ENCODE results near the gene KLHL14. TPM values are rescaled to one million over a fixed set of nuclear protein-coding genes. Genes with fewer than 3 reads are reported as not detected.

Gene KLHL14
- total RNA-seq, 2 experiments from 2014 or later, result not detected

DNA sequence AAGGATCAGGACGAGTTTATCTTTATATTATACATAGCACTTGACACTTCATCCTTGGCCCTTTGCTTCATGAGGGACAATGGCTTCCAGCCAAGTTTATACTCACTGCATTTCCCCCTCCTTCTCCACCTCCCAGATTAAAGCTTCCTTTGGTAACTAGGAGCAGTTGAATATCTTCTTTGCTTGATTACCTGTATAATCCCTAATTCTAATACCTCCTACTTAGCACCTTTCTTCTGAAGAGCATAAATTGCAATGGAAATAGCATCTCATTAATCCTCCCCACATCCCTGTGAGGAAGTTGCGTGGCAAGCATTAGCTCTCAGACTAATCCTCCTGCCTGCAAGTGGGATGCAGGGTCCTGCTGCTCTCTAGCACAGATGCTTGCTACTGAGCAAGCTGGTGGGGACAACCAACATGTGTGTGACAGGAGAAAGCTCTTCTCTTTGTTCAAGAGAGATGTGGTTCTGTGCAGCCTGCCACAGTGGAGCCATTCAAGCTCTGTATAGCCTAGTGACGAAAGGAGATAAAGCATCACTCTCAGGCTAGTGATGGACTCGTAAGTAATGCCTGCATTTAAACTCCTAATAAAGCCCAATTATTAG, 19.1 kb downstream of the KLHL14 start:
- Mint-ChIP-seq H3K36me3 (ENCODE audit: low read depth) (no peaks in the 10 kb centered on the region), H3K27me3 (peaks cover 1% of the 10 kb centered on the region), H3K4me1 (ENCODE audit: low read depth) (no peaks in the 10 kb centered on the region), H3K4me3 (no peak overlapping the region), H3K9me3 (no peaks in the 10 kb centered on the region), H3K27ac (no peak overlapping the region)
- ATAC-seq, result no peak
- intact Hi-C loops (cut with micrococcal nuclease), result no loop called here
- ChIA-PET POLR2A (interaction anchor here (0.6 kb wide), 1 partner anchor 18 kb away, joined by 4 read pairs; no protein-coding TSS in a partner anchor), CTCF (no interaction called here)
- DNase-seq, result no peak
- TF ChIP-seq, protein P1, sequence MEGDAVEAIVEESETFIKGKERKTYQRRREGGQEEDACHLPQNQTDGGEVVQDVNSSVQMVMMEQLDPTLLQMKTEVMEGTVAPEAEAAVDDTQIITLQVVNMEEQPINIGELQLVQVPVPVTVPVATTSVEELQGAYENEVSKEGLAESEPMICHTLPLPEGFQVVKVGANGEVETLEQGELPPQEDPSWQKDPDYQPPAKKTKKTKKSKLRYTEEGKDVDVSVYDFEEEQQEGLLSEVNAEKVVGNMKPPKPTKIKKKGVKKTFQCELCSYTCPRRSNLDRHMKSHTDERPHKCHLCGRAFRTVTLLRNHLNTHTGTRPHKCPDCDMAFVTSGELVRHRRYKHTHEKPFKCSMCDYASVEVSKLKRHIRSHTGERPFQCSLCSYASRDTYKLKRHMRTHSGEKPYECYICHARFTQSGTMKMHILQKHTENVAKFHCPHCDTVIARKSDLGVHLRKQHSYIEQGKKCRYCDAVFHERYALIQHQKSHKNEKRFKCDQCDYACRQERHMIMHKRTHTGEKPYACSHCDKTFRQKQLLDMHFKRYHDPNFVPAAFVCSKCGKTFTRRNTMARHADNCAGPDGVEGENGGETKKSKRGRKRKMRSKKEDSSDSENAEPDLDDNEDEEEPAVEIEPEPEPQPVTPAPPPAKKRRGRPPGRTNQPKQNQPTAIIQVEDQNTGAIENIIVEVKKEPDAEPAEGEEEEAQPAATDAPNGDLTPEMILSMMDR (IDR thresholded peaks at IDR 0.05), result no peak

DNA sequence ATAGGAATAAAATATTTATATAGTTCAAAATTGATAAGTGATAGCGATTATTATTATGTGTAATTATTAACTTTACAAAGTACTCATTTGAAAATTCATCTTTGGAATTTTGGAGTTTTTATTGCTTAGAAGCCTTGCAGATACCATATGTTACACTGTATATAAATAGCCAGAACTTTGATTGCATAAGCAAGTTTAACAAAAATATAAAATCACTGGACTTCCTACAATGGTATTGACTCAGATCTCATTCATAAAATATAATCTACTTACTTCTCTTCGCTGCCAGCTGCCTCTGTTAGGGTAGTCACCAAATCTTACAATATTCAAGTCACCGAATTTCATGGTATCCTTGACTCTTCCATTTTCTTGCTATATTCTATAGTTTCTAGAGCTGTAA, 22.5 kb downstream of the KLHL14 start:
- no peak for DNase-seq
- intact Hi-C loops (cut with micrococcal nuclease), result no loop called here
- Mint-ChIP-seq H3K27ac (no peak overlapping the region), H3K4me1 (ENCODE audit: low read depth) (no peaks in the 10 kb centered on the region), H3K4me3 (no peak overlapping the region), H3K36me3 (ENCODE audit: low read depth) (no peaks in the 10 kb centered on the region), H3K9me3 (no peaks in the 10 kb centered on the region), H3K27me3 (no peaks in the 10 kb centered on the region)
- no peak for ATAC-seq
- CTCF ChIA-PET, result no interaction called here
- POLR2A ChIA-PET, result no interaction called here
- TF ChIP-seq, protein P1 (IDR thresholded peaks at IDR 0.05), result no peak

DNA sequence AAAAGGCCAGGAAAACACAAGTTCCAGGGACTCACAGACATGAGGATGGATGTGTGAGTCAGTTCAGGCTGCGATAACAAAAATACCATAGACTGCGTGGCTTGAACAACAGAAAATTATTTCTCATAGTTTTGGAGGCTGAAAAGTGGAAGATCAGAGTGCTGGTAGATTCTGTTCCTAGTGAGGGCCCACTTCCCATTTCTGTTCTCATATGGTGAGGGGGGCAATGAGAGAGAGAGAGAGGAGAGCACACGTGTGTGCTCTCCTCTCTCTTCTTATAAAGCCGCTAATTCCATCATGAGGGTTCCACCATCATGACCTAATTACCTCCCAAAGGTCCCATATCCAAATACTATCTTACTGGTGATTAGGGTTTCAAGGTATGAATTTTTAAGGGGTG, 23.0 kb downstream of the KLHL14 start:
- H3K9me3 Mint-ChIP-seq, result no peaks in the 10 kb centered on the region
- no peak overlapping the region for H3K27ac Mint-ChIP-seq
- no peak for DNase-seq

DNA sequence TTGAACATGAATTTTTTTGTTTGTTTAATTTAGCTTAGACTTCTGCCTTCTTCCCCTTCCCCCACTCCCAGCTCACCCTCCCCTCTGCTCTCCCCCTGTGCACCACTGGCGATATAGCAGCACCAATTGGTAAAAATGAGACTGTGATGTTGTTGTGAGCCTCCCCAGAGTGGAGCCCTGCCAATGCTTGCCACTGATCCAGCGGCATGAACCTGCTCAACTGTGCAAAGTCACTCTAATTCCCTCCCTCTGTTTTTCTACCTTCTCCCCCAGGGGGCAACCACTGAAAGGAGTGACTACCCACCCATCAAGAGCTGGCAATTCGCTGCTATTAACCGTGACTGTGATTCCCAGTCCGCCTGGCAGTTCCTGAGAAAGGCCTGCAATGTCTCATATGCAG, 30.2 kb downstream of the KLHL14 start:
- ChIA-PET CTCF (no interaction called here), POLR2A (no interaction called here)
- intact Hi-C loops (cut with micrococcal nuclease), result no loop called here
- Mint-ChIP-seq H3K36me3 (ENCODE audit: low read depth) (no peaks in the 10 kb centered on the region), H3K9me3 (no peaks in the 10 kb centered on the region), H3K27me3 (no peaks in the 10 kb centered on the region), H3K4me1 (ENCODE audit: low read depth) (no peaks in the 10 kb centered on the region), H3K27ac (no peak overlapping the region), H3K4me3 (no peak overlapping the region)
- DNase-seq (no peak), ATAC-seq (no peak)
- TF ChIP-seq, protein P1 (IDR thresholded peaks at IDR 0.05), result no peak

More for the DNA sequence above, 23.0 kb downstream of the KLHL14 start:
- no peak for ATAC-seq
- CTCF ChIA-PET, result no interaction called here
- Mint-ChIP-seq H3K27me3 (no peaks in the 10 kb centered on the region), H3K4me1 (ENCODE audit: low read depth) (no peaks in the 10 kb centered on the region), H3K4me3 (no peak overlapping the region), H3K36me3 (ENCODE audit: low read depth) (no peaks in the 10 kb centered on the region)
- intact Hi-C loops (cut with micrococcal nuclease), result no loop called here
- TF ChIP-seq, protein P1 (IDR thresholded peaks at IDR 0.05), result no peak
- POLR2A ChIA-PET, result no interaction called here

DNA sequence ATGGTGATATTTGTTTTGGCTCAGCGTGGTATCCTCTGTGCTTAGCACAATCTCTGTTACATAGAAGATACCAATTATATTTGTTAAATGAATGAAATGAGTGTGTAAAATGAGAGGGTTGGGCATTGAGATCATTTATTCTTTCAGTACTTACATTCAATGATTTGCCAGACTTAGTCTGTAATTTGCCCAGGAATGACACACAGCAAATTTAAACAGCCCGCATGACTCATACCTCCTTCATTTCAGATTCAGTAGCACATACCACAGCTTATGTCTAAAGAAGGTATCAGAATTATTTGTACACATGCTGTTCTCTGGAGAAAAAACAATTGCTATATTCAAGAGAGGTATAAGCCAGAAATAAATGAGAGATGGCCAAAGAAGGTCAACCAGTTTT, 37.0 kb downstream of the KLHL14 start:
- POLR2A ChIA-PET, result no interaction called here
- intact Hi-C loops (cut with micrococcal nuclease), result no loop called here
- H3K4me3 Mint-ChIP-seq, result no peak overlapping the region

More for the DNA sequence above, 37.0 kb downstream of the KLHL14 start:
- CTCF ChIA-PET, result no interaction called here
- DNase-seq (no peak), ATAC-seq (no peak)
- TF ChIP-seq, protein P1 (IDR thresholded peaks at IDR 0.05), result no peak
- Mint-ChIP-seq H3K9me3 (peaks cover 2% of the 10 kb centered on the region), H3K27me3 (no peaks in the 10 kb centered on the region), H3K27ac (no peak overlapping the region), H3K4me1 (ENCODE audit: low read depth) (no peaks in the 10 kb centered on the region), H3K36me3 (ENCODE audit: low read depth) (no peaks in the 10 kb centered on the region)
